Neuronal stem cell (in vitro differentiated cells): Measurements from ENCODE around the gene MALL.
"Not testable (repeated sequence)": the region's sequence is repeated elsewhere in the genome, so short reads cannot be mapped to it uniquely, and the experiment has no call there.

Experiments
- DNase-seq: peaks from one replicate; pipeline ENCODE4 v3.0.0-alpha.2; 2013; ENCODE audit warnings: low spot score
- H2AFZ ChIP-seq: one replicate; pipeline ENCODE4 v1.6.1; 2013; ENCODE audit warnings: mild to moderate bottlenecking, low read length, inconsistent platforms
- H2AK5ac ChIP-seq: 2 replicates; pipeline ENCODE4 v1.6.1; 2013; ENCODE audit warnings: low read depth, mild to moderate bottlenecking, inconsistent platforms, low read length, moderate library complexity, mixed read lengths
- H2BK120ac ChIP-seq: 2 replicates; pipeline ENCODE4 v1.6.1; 2013; ENCODE audit warnings: low read depth, mild to moderate bottlenecking, inconsistent platforms, low read length, moderate library complexity, mixed read lengths
- H2BK12ac ChIP-seq: one replicate; pipeline ENCODE4 v1.6.1; 2013; ENCODE audit warnings: low read length, inconsistent platforms
- H2BK15ac ChIP-seq: 2 replicates; pipeline ENCODE4 v1.6.1; 2013; ENCODE audit warnings: mild to moderate bottlenecking, low read length, inconsistent platforms, mixed read lengths
- H2BK5ac ChIP-seq: one replicate; pipeline ENCODE4 v1.6.1; 2013; ENCODE audit warnings: inconsistent platforms, mild to moderate bottlenecking, low read length, moderate library complexity
- H3K14ac ChIP-seq: one replicate; pipeline ENCODE4 v1.6.1; 2013; ENCODE audit warnings: low read length, inconsistent platforms
- H3K18ac ChIP-seq: 2 replicates; pipeline ENCODE4 v1.6.1; 2013; ENCODE audit warnings: low read length, inconsistent platforms
- H3K23ac ChIP-seq: 2 replicates; pipeline ENCODE4 v1.6.1; 2013; ENCODE audit warnings: low read depth, mild to moderate bottlenecking, mixed read lengths, low read length, inconsistent platforms; ENCODE audit not compliant: poor library complexity
- H3K27ac ChIP-seq: replicated peaks from 3 replicates; pipeline ENCODE4 v1.5.1; 2013; ENCODE audit warnings: low read length, inconsistent platforms
- H3K27me3 ChIP-seq, 3 experiments: 2 replicates each; pipeline ENCODE4 v1.6.1; 2013; ENCODE audit warnings: low read length in 3 of 3, mild to moderate bottlenecking in 2 of 3, inconsistent platforms in 1 of 3, low read depth in 1 of 3, mixed read lengths in 1 of 3, moderate library complexity in 1 of 3; ENCODE audit not compliant: control insufficient read depth in 3 of 3, insufficient read depth in 3 of 3
- H3K36me3 ChIP-seq, 2 donors: replicated peaks in 1 of 2; 2 replicates each; pipeline ENCODE4 v1.6.1; 2013; ENCODE audit warnings: low read length in 2 of 2; ENCODE audit not compliant: control insufficient read depth in 2 of 2, insufficient read depth in 2 of 2
- H3K4ac ChIP-seq: 2 replicates; pipeline ENCODE4 v1.6.1; 2013; ENCODE audit warnings: inconsistent platforms, mild to moderate bottlenecking, low read length, moderate library complexity
- H3K4me1 ChIP-seq, 2 donors: 1 replicate in 1 of 2; 2 replicates in 1 of 2; pipeline ENCODE4 v1.6.1; 2013; ENCODE audit warnings: low read length in 2 of 2, low read depth in 1 of 2; ENCODE audit not compliant: control insufficient read depth in 2 of 2, insufficient read depth in 1 of 2
- H3K4me2 ChIP-seq: one replicate; pipeline ENCODE4 v1.6.1; 2013; ENCODE audit warnings: mild to moderate bottlenecking, low read length, inconsistent platforms; ENCODE audit not compliant: insufficient read depth, poor library complexity, severe bottlenecking
- H3K4me3 ChIP-seq, 2 donors: 2 replicates each; pipeline ENCODE4 v1.5.1; 2013; ENCODE audit warnings: low read length in 2 of 2, mild to moderate bottlenecking in 2 of 2, inconsistent platforms in 1 of 2, moderate library complexity in 1 of 2
- H3K79me1 ChIP-seq: one replicate; pipeline ENCODE4 v1.6.1; 2013; ENCODE audit warnings: low read depth, mild to moderate bottlenecking, inconsistent platforms, low read length, moderate library complexity
- H3K9ac ChIP-seq: one replicate; pipeline ENCODE4 v1.6.1; 2013; ENCODE audit warnings: mild to moderate bottlenecking, low read depth, low read length, inconsistent platforms; ENCODE audit not compliant: poor library complexity
- H3K9me3 ChIP-seq, 2 donors: replicated peaks in 1 of 2; 2 replicates each; pipeline versions ENCODE3 to v1.6.1; 2013; ENCODE audit warnings: low read length in 2 of 2, mild to moderate bottlenecking in 2 of 2, inconsistent platforms in 1 of 2, low read depth in 1 of 2, mixed read lengths in 1 of 2, moderate library complexity in 1 of 2; ENCODE audit not compliant: control insufficient read depth in 2 of 2, insufficient read depth in 1 of 2
- H4K8ac ChIP-seq: one replicate; pipeline ENCODE4 v1.6.1; 2013; ENCODE audit warnings: low read depth, mild to moderate bottlenecking, inconsistent platforms, low read length, moderate library complexity
- H4K91ac ChIP-seq: one replicate; pipeline ENCODE4 v1.6.1; 2013; ENCODE audit warnings: low read length, low read depth, mild to moderate bottlenecking, inconsistent platforms; ENCODE audit not compliant: poor library complexity
- WGBS, 2 donors: extraction: QIAGEN DNeasy Blood & Tissue Kit; methylation state at CpG; one replicate each; pipeline ENCODE4 v1.1.7; 2013; ENCODE audit warnings: missing lambda C conversion rate in 2 of 2, mixed read lengths in 1 of 2; ENCODE audit not compliant: insufficient read length in 2 of 2, insufficient replicate concordance in 1 of 2; ENCODE audit errors: extremely low coverage in 2 of 2; 5-methylcytosine and 5-hydroxymethylcytosine counted together

MALL gene

GRCh38 chr2:110090164-110090563 is 25.5 kb downstream of the MALL start:
- not testable (repeated sequence) for H4K8ac ChIP-seq, H4K91ac ChIP-seq, H3K9ac ChIP-seq, H3K18ac ChIP-seq, H3K23ac ChIP-seq, H3K4ac ChIP-seq, DNase-seq, H3K79me1 ChIP-seq, H2AK5ac ChIP-seq, H2BK120ac ChIP-seq, H3K27ac ChIP-seq, H3K14ac ChIP-seq, H2AFZ ChIP-seq, H3K9me3 ChIP-seq, H2BK5ac ChIP-seq, H3K4me1 ChIP-seq, H3K36me3 ChIP-seq, H3K4me2 ChIP-seq, H2BK15ac ChIP-seq, H3K27me3 ChIP-seq, H3K4me3 ChIP-seq, H2BK12ac ChIP-seq
- no CpG with 5 or more reads among the region's 4 CpGs for WGBS, 2 donors

- H3K4me1 ChIP-seq, H4K91ac ChIP-seq, H3K4me2 ChIP-seq, H3K27me3 ChIP-seq, H2BK15ac ChIP-seq, H3K14ac ChIP-seq, H3K79me1 ChIP-seq, H3K18ac ChIP-seq, H3K9ac ChIP-seq, H2BK12ac ChIP-seq, H3K36me3 ChIP-seq, H3K9me3 ChIP-seq, H2BK5ac ChIP-seq, H3K4ac ChIP-seq, H2BK120ac ChIP-seq, H2AK5ac ChIP-seq, H3K4me3 ChIP-seq, H4K8ac ChIP-seq, H3K23ac ChIP-seq, DNase-seq, H2AFZ ChIP-seq, H3K27ac ChIP-seq: not testable (repeated sequence)
- no CpG with 5 or more reads among the region's 2 CpGs for WGBS, 2 donors
Measured at GRCh38 chr2:110083757-110084156, 31.9 kb downstream of the MALL start.

- not testable (repeated sequence) for H2BK12ac ChIP-seq, H2BK120ac ChIP-seq, H3K4me3 ChIP-seq, H2BK5ac ChIP-seq, H3K27me3 ChIP-seq, DNase-seq, H3K79me1 ChIP-seq, H3K4me2 ChIP-seq, H3K27ac ChIP-seq, H3K4me1 ChIP-seq, H3K23ac ChIP-seq, H3K9me3 ChIP-seq, H3K14ac ChIP-seq, H2AFZ ChIP-seq, H2AK5ac ChIP-seq, H3K18ac ChIP-seq, H4K91ac ChIP-seq, H3K9ac ChIP-seq, H3K36me3 ChIP-seq, H3K4ac ChIP-seq, H4K8ac ChIP-seq, H2BK15ac ChIP-seq
- no CpG with 5 or more reads among the region's 8 CpGs for WGBS, 2 donors
Measured at GRCh38 chr2:110083162-110083561, 32.5 kb downstream of the MALL start.

- not testable (repeated sequence) for H3K9ac ChIP-seq, H3K4ac ChIP-seq, H2BK120ac ChIP-seq, H3K4me1 ChIP-seq, H4K91ac ChIP-seq, H4K8ac ChIP-seq, DNase-seq, H3K4me2 ChIP-seq, H3K36me3 ChIP-seq, H2AFZ ChIP-seq, H3K79me1 ChIP-seq, H3K14ac ChIP-seq, H2AK5ac ChIP-seq, H3K9me3 ChIP-seq, H3K23ac ChIP-seq, H2BK12ac ChIP-seq, H3K18ac ChIP-seq, H2BK15ac ChIP-seq, H3K27me3 ChIP-seq, H3K4me3 ChIP-seq, H3K27ac ChIP-seq, H2BK5ac ChIP-seq
- no CpG with 5 or more reads among the region's 4 CpGs for WGBS, 2 donors
Measured at GRCh38 chr2:110078104-110078503, 37.5 kb downstream of the MALL start.
